SIG-M5 treated with dmso at 0.1 percent for 504 hours (cell line): ENCODE data around the gene IL17RC.
"Not testable (repeated sequence)": the region's sequence is repeated elsewhere in the genome, so short reads cannot be mapped to it uniquely, and the experiment has no call there.

Source experiments
- DNase-seq: peaks from one replicate; lab custom pipeline; 2025; ENCODE audit not compliant: unreplicated experiment; lab: John Stamatoyannopoulos, UW

Gene IL17RC

GRCh38 chr3:9916734-9917680, at the start of gene IL17RC:
Gene IL17RC, plus strand, starts transcription at chr3:9917098. Its CDS starts 218 bp downstream, at chr3:9917316.
- peak; percentile 48 for DNase-seq

- DNase-seq, result no peak
Observed at GRCh38 chr3:9867106-9867505, 49.8 kb upstream of the IL17RC start.

GRCh38 chr3:9869955-9870354, 46.9 kb upstream of the IL17RC start:
- no peak for DNase-seq

GRCh38 chr3:9870978-9871377, 45.9 kb upstream of the IL17RC start:
- DNase-seq, result no peak

- DNase-seq, result not testable (repeated sequence)
Observed at GRCh38 chr3:9872067-9872466, 44.8 kb upstream of the IL17RC start.

- DNase-seq, result no peak
Observed at GRCh38 chr3:9875448-9875847, 41.5 kb upstream of the IL17RC start.

- not testable (repeated sequence) for DNase-seq
Observed at GRCh38 chr3:9876255-9876654, 40.6 kb upstream of the IL17RC start.

- no peak for DNase-seq
Observed at GRCh38 chr3:9876991-9877390, 39.9 kb upstream of the IL17RC start.

- no peak for DNase-seq
Observed at GRCh38 chr3:9878700-9879099, 38.2 kb upstream of the IL17RC start.

- no peak for DNase-seq
Observed at GRCh38 chr3:9879830-9880549, 36.9 kb upstream of the IL17RC start, which contains the start of gene CIDEC. Gene CIDEC, minus strand, starts transcription at chr3:9880253. Its CDS starts 1,767 bp downstream, at chr3:9878486.

- DNase-seq, result no peak
Observed at GRCh38 chr3:9881441-9881840, 35.5 kb upstream of the IL17RC start.

- no peak for DNase-seq
Observed at GRCh38 chr3:9883706-9884554, 33.0 kb upstream of the IL17RC start.

- peak; percentile 28 for DNase-seq
Observed at GRCh38 chr3:9884555-9885165, 32.2 kb upstream of the IL17RC start.

- DNase-seq, result no peak
Observed at GRCh38 chr3:9886328-9886727, 30.6 kb upstream of the IL17RC start.

- DNase-seq, result peak; percentile 56
Observed at GRCh38 chr3:9887480-9887879, 29.4 kb upstream of the IL17RC start.

GRCh38 chr3:9888540-9888939, 28.4 kb upstream of the IL17RC start:
- no peak for DNase-seq

- DNase-seq, result no peak
Observed at GRCh38 chr3:9889405-9889804, 27.5 kb upstream of the IL17RC start.

- peak; percentile 87 for DNase-seq
Observed at GRCh38 chr3:9890249-9891071, 26.4 kb upstream of the IL17RC start, which contains the start of gene JAGN1. Gene JAGN1, plus strand, starts transcription at chr3:9890610. Its CDS starts 113 bp downstream, at chr3:9890723.

GRCh38 chr3:9891072-9891622, 25.8 kb upstream of the IL17RC start:
- DNase-seq, result peak; percentile 46
